Effector memory CD4-positive, alpha-beta T cell (primary cell): ENCODE data around the gene ZCCHC24.
A peak's percentile ranks its signal among the peaks of the same experiment; 100 is the strongest.
"Not testable (repeated sequence)": the region's sequence is repeated elsewhere in the genome, so short reads cannot be mapped to it uniquely, and the experiment has no call there.

Experiments
- DNase-seq, 3 donors: peaks; one replicate each; pipeline ENCODE4 v3.0.0-alpha.2; 2020
- H3K27ac ChIP-seq: 2 replicates; pipeline ENCODE4 v1.7.0; 2013; ENCODE audit warnings: mild to moderate bottlenecking, low read length, moderate library complexity; ENCODE audit not compliant: insufficient read depth, poor library complexity, severe bottlenecking
- H3K27me3 ChIP-seq: replicated peaks from 2 replicates; pipeline ENCODE4 v1.7.0; 2013; ENCODE audit warnings: mild to moderate bottlenecking, low read length; ENCODE audit not compliant: insufficient read depth, control insufficient read depth, poor library complexity, severe bottlenecking
- H3K36me3 ChIP-seq: 2 replicates; pipeline ENCODE4 v1.7.0; 2013; ENCODE audit warnings: mild to moderate bottlenecking, low read length, moderate library complexity; ENCODE audit not compliant: control insufficient read depth, insufficient read depth
- H3K4me1 ChIP-seq: 2 replicates; pipeline ENCODE4 v1.7.0; 2013; ENCODE audit warnings: low read length, mild to moderate bottlenecking; ENCODE audit not compliant: control insufficient read depth, insufficient read depth, poor library complexity, severe bottlenecking
- H3K4me3 ChIP-seq: 2 replicates; pipeline ENCODE4 v1.7.0; 2013; ENCODE audit warnings: low read length, low read depth, mild to moderate bottlenecking; ENCODE audit not compliant: insufficient read depth, poor library complexity, severe bottlenecking
- H3K9me3 ChIP-seq: 2 replicates; pipeline ENCODE4 v1.7.0; 2013; ENCODE audit warnings: mild to moderate bottlenecking, low read length, moderate library complexity; ENCODE audit not compliant: control insufficient read depth

The ZCCHC24 gene

DNA sequence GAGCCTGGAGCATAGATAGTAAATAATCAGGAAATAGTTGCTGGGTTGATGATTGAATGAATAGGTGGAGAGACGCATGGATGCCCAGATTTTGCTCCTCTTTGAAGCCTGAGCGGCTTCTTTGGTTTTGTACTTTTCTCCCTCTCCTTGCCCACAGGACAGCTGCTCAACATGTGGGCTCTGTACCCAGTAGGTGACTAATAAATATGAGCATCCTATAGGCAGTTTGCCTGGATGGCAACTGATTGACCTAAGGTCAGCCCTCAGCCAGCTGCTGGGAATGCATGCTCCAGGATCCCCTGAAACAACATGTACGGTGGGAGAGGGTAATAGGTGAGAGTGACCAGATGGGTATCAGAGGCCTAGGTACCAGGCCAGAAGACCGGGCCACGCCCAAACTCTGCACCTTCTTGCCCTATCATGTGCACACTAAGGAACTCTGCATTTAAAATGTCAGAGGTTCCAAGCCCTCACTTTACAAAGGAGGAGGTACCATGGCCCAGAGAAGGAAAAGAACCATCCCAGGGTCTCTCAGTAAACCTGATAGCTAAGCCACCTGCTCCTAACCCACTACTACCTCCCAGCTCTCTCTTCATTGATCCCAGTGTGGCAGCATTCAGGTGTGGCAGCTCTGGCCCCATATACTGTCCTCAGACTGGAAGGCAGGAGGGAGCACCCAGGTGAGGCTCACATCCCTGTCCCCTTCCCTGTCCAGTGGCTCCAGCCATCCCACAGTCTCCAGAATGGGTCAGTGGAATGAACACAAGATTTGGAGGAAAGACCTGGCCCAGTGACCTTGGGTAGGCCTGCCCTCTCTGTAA lies 2.7 kb upstream of the ZCCHC24 start:
- peaks cover 25% of the 10 kb centered on the region for H3K4me1 ChIP-seq
- H3K4me3 ChIP-seq: no peak overlapping the region
- no peak overlapping the region for H3K27ac ChIP-seq
- H3K36me3 ChIP-seq: no peaks in the 10 kb centered on the region
- DNase-seq: no peak
- H3K27me3 ChIP-seq: no peaks in the 10 kb centered on the region
- no peaks in the 10 kb centered on the region for H3K9me3 ChIP-seq

DNA sequence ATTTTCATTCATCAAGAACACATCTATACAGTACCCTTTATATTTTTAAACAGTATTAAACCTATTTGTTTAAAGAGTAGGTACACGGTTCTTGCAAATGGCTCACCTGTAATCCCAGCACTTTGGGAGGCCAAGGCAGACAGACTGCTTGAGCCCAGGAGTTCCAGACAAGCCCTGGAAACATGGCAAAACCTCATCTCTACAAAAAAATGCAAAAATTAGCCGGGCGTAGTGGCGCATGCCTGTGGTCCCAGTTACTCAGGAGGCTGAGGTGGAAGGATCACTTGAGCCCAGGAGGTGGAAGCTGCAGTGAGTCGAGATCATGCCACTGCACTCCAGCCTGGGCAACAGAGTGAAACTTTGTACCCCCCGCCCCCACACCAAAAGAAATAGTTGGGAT lies 1.8 kb upstream of the ZCCHC24 start:
- not testable (repeated sequence) for H3K9me3 ChIP-seq, DNase-seq, H3K36me3 ChIP-seq, H3K27me3 ChIP-seq, H3K27ac ChIP-seq, H3K4me3 ChIP-seq
- H3K4me1 ChIP-seq: peaks cover 25% of the 10 kb centered on the region

DNA sequence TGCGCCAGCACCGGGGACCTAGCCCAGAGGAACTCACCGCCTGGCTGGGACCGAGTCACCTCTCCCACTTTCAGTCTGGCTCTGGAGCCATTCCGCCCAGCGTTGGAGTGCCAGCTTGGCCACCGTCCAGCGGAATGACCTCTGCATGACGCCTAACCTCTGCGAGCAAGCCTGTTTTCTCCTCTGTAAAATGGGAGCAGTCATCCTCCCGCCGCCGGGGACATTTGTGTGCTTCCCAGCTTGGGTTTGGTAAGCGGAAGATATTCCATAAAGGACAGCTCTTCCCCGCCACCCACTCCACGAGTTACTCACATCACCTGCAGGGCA lies 1.3 kb upstream of the ZCCHC24 start:
- Histone ChIP-seq H3K27ac (no peak overlapping the region), H3K9me3 (no peaks in the 10 kb centered on the region), H3K4me1 (peaks cover 25% of the 10 kb centered on the region), H3K4me3 (peak overlapping the region; percentile 50), H3K36me3 (no peaks in the 10 kb centered on the region), H3K27me3 (no peaks in the 10 kb centered on the region)
- peak in 1 of 3 donors; percentile 2 for DNase-seq

DNA sequence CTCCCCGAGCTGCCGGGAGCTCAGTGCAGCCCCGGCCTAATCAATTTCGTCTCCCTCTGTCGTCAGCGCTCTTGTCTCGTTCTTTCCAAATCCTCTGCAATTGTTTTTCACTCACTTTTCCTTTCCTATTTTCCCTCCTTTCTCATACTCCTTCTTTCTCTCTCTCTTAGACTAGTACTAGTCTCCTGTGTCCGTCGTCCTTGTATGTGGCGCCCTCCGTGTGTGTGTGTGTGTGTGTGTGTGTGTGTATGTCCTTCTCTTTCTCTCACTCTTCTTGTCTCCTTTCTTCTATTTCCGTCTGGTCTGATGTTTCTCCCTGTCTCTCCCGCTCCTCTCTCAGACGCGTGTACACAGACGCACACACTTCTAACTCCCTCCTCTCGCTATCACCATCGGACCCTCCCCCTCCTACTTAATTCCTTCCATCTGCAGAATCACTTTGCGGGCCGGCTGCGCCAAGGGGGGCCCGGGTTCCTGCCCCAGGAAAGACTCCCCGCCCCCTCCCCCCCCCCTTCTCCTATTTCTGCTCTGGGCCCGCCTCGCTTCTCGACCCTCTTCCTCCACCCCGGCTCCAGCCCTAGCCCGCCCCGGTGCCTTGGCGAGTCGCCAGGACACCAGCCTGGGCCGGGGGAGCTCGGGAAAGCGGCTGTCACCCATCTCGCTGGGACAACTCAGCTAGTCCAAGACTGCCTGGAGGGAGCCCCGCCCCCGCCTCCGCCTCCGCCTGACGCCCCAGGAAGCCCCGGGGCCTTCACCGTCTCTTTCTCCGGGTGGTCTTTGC lies 743 bp upstream of the ZCCHC24 start:
- Histone ChIP-seq H3K27ac (peak overlapping the region; percentile 49), H3K27me3 (no peaks in the 10 kb centered on the region), H3K4me1 (peaks cover 25% of the 10 kb centered on the region), H3K4me3 (peak overlapping the region; percentile 50), H3K9me3 (no peaks in the 10 kb centered on the region), H3K36me3 (no peaks in the 10 kb centered on the region)
- DNase-seq: peak; percentile 11 to 21 (median 14)

DNA sequence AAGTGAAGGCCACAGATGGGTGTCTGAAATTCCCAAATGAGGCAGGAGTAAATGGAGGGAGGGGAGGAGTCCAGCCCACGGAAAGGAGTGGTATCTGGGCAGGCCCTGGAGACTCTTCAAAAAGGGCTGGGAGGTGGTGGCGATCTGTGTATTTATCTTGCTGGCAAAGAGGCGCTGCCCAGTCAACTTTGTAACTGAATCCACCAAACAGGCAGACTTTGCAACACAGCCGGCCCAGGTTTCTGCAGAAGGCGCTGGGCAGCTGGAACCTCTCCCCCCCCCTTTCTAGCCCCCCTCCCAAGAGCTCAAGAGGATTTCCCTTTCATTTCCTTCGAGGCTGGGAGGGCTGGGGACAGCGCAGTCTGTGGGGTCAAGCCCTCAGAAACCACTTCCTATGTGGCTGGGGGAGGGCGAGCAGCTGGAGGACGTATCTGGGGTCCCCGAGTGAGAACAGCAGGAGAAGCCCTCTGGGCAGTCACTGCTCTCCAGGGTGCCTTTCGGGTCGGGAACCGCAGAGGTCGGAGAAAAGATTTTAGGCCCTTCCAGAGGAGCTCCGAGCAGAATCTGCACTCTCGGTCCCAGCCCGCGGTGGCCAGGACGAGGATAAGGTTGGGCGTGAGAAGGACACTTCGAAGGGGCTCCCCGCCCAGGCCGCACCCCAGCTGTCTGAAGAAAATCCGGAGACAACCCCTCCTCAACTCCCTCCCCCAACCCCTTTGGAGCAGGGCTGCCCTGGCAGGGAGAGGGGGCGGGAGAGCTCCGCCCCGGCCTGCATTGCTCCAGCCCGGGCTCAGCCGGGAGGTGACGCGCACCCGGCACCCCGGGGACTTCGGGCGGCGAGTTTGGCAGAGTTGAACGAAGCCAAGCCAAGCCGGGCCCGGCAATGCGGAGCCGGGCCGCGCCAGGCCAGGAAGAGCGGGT lies 965 bp downstream of the ZCCHC24 start:
- Histone ChIP-seq H3K4me3 (peak overlapping the region; percentile 62), H3K27me3 (no peaks in the 10 kb centered on the region), H3K9me3 (no peaks in the 10 kb centered on the region), H3K36me3 (no peaks in the 10 kb centered on the region), H3K27ac (no peak overlapping the region), H3K4me1 (peaks cover 25% of the 10 kb centered on the region)
- DNase-seq: peak; percentile 16 to 41 (median 39)

DNA sequence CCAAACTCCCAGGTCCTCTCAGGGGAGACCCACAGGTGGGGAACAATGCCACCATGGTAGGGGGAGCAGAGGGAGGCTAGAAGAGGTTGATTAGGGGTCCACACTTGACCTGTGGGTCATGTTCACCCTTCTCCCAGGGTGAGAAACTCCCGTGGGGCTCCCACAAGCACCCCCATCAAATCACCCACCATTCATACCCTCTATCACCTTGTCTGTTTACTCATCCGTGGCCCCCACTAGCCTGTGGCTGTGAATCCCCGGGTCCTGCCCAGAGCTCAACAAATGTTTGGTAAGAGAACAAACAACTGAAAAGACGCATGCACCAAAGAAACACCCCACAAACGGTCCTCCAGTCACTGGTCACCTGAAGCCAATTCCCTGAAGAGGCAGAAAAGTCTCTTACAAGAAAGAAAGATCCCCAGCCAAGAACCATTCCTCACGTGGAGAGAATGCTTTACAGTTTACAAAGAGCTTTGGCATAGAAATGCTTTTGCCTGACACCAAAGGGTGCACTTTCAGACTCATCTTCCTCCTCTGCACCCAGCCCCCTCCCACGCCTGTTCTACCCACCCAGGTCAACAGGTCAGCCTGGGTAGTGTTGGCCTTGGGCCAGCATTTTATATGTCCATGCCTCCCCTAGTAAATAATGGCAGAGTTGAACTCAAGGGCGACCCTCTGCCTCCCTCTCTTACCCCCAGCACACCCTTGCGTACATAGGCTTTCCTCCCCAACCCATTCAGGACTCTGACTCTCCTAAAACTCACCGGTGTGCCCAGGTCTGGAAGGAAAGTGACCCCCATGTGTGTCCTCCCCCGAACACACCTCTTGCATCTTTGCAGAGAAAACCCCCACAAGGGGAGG lies 1.9 kb downstream of the ZCCHC24 start:
- peak overlapping the region; percentile 62 for H3K4me3 ChIP-seq
- no peak overlapping the region for H3K27ac ChIP-seq
- H3K9me3 ChIP-seq: no peaks in the 10 kb centered on the region
- no peaks in the 10 kb centered on the region for H3K36me3 ChIP-seq
- peaks cover 25% of the 10 kb centered on the region for H3K4me1 ChIP-seq
- DNase-seq: no peak
- H3K27me3 ChIP-seq: no peaks in the 10 kb centered on the region

DNA sequence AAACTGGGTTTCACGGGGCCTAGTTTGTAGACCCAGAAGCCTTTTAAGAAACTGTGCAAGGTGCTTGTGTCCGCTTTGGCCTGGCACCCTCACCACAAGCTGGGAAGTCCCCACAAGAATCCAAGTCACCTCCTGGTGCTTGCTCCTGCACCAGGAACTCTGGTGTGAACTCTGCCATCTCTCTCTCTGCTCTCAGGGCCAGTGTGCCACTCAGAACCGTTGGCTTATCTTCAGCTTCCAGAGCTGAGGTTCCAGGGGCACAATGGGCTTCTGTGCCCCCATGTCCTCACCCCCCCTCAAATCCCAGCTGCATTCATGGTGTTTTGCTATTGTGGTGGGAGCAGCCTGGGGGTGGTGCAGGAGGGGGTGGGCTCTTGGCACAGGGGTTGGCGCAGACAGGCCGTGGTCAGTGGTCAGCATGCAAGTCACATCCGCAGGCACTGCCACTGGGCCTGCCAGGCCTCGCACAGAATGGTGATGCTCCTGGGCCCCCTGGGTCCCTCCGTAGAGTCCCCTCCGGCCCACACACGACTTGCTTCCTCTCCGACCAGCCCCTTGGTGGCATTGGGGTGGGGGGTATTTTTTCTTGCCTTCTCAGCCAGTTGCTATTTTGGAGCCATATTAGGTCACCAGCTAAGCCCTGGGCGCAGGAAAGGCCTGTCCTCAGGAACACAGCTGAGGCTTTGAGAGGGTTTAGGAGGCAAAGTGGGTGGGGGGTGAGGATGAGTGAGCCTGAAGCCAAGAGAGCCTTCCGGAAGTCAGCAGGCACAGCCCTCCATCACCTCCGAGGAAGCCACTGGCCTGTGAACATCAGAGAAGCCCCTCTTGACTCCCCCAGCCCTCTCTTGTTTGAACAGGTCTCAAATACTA lies 3.0 kb downstream of the ZCCHC24 start:
- Histone ChIP-seq H3K9me3 (no peaks in the 10 kb centered on the region), H3K36me3 (no peaks in the 10 kb centered on the region), H3K4me1 (peaks cover 25% of the 10 kb centered on the region), H3K27ac (no peak overlapping the region), H3K27me3 (no peaks in the 10 kb centered on the region), H3K4me3 (no peak overlapping the region)
- DNase-seq: no peak

DNA sequence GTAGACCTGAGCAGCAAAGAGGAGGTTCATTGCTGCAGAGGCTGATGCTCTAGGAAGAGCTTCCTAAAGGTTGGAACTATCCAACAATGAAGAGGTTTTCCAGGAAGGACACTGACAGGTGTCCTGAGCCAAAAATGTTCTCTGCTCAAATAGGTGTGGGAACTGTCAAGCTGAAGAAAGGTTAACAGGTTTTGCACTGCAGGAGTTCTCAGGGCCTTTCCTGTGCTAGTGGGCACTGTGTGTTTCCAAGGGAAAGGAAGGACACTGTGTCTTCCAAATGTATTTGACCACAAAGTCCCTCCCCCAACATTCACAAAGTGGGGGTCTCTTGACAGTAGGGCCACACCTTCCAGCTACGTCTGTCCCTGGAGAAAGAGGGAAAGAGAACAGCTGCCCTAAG lies 4.0 kb downstream of the ZCCHC24 start:
- DNase-seq: no peak
- Histone ChIP-seq H3K36me3 (no peaks in the 10 kb centered on the region), H3K27me3 (no peaks in the 10 kb centered on the region), H3K4me1 (peaks cover 23% of the 10 kb centered on the region), H3K9me3 (no peaks in the 10 kb centered on the region), H3K4me3 (no peak overlapping the region), H3K27ac (no peak overlapping the region)
